HEK293 (cell line): ENCODE measurements around the gene NT5C1B.

Experiments
- CTCF ChIA-PET: fragments of 350-600 bp; formaldehyde crosslinking; extraction: SDS; loops from one replicate; lab custom pipeline; 2021; ENCODE audit warnings: antibody characterized with exemption; lab: Yijun Ruan, JAX
- POLR2A ChIA-PET: fragments of 300-600 bp; formaldehyde crosslinking; extraction: SDS; loops from one replicate; lab custom pipeline; 2020; ENCODE audit warnings: antibody characterized with exemption, inconsistent platforms; lab: Yijun Ruan, JAX
- H3K27ac ChIP-seq: fragments of 200-500 bp; sonication (Bioruptor generic); 2 replicates; pipeline ENCODE4 v1.5.1; 2014; ENCODE audit warnings: low read depth, low read length, control low read depth, inconsistent platforms; ENCODE audit errors: extremely low read depth
- H3K36me3 ChIP-seq, 2 experiments: fragments of 200-500 bp in 1 of 2; sonication (Bioruptor generic) in 1 of 2; 1 replicate in 1 of 2; 2 replicates in 1 of 2; pipeline ENCODE4 v1.5.1; 2014 to 2017; ENCODE audit warnings: inconsistent platforms in 2 of 2, low read length in 2 of 2; ENCODE audit not compliant: control insufficient read depth in 2 of 2, insufficient read depth in 1 of 2
- H3K4me1 ChIP-seq: fragments of 200-500 bp; sonication (Bioruptor generic); 2 replicates; pipeline ENCODE4 v1.5.1; 2014; ENCODE audit warnings: mild to moderate bottlenecking, low read length, inconsistent platforms; ENCODE audit not compliant: control insufficient read depth, insufficient read depth
- H3K4me3 ChIP-seq: 2 replicates; pipeline ENCODE4 v1.5.1; 2011; ENCODE audit warnings: low read depth, mild to moderate bottlenecking, control low read depth, low read length, moderate library complexity
- H3K9me3 ChIP-seq: fragments of 200-500 bp; sonication (Bioruptor generic); 2 replicates; pipeline ENCODE4 v1.5.1; 2014; ENCODE audit warnings: low read depth, low read length, inconsistent platforms; ENCODE audit not compliant: control insufficient read depth, insufficient read depth
- ATF2 ChIP-seq: fragments of 450-650 bp; formaldehyde crosslinking; IDR thresholded peaks from 2 replicates; pipeline ENCODE4 v1.5.1; 2016; ENCODE audit warnings: missing biosample characterization, missing genetic modification characterization, low read depth
- BCL11A ChIP-seq: fragments of 450-650 bp; formaldehyde crosslinking; IDR thresholded peaks from 2 replicates; pipeline ENCODE4 v1.5.1; 2016; ENCODE audit warnings: low read depth, missing biosample characterization, missing genetic modification characterization
- FEZF1 ChIP-seq: fragments of 450-650 bp; formaldehyde crosslinking; IDR thresholded peaks from 2 replicates; pipeline ENCODE4 v1.5.1; 2016; ENCODE audit warnings: missing biosample characterization, missing genetic modification characterization
- GLIS2 ChIP-seq: fragments of 450-650 bp; formaldehyde crosslinking; IDR thresholded peaks from 2 replicates; pipeline ENCODE4 v1.5.1; 2016; ENCODE audit warnings: missing biosample characterization, missing genetic modification characterization
- HOXD13 ChIP-seq: sonication (generic); formaldehyde crosslinking; IDR thresholded peaks from 2 replicates; pipeline ENCODE4 v1.8.0; 2022; ENCODE audit warnings: missing genetic modification reagents, borderline replicate concordance
- KLF1 ChIP-seq: fragments of 450-650 bp; formaldehyde crosslinking; IDR thresholded peaks from 2 replicates; pipeline ENCODE4 v1.5.1; 2016; ENCODE audit warnings: missing biosample characterization, missing genetic modification characterization
- PATZ1 ChIP-seq: fragments of 450-650 bp; formaldehyde crosslinking; IDR thresholded peaks from 2 replicates; pipeline ENCODE4 v1.5.1; 2016; ENCODE audit warnings: missing biosample characterization, missing genetic modification characterization
- ZBTB17 ChIP-seq: fragments of 450-650 bp; formaldehyde crosslinking; IDR thresholded peaks from 2 replicates; pipeline ENCODE4 v1.5.1; 2016; ENCODE audit warnings: missing biosample characterization, missing genetic modification characterization
- ZBTB8A ChIP-seq: fragments of 450-650 bp; formaldehyde crosslinking; IDR thresholded peaks from 2 replicates; pipeline ENCODE4 v1.5.1; 2016; ENCODE audit warnings: missing biosample characterization, missing genetic modification characterization
- ZNF10 ChIP-seq: fragments of 450-650 bp; formaldehyde crosslinking; IDR thresholded peaks from 2 replicates; pipeline ENCODE4 v1.5.1; 2017; ENCODE audit warnings: missing biosample characterization, missing genetic modification characterization
- ZNF132 ChIP-seq: fragments of 450-650 bp; formaldehyde crosslinking; IDR thresholded peaks from 2 replicates; pipeline ENCODE4 v1.5.1; 2017; ENCODE audit warnings: missing biosample characterization, missing genetic modification characterization, borderline replicate concordance
- ZNF157 ChIP-seq: fragments of 450-650 bp; formaldehyde crosslinking; IDR thresholded peaks from 2 replicates; pipeline ENCODE4 v1.5.1; 2016; ENCODE audit warnings: missing biosample characterization, missing genetic modification characterization
- ZNF214 ChIP-seq: fragments of 450-650 bp; formaldehyde crosslinking; IDR thresholded peaks from 2 replicates; pipeline ENCODE4 v1.5.1; 2017; ENCODE audit warnings: missing biosample characterization, mild to moderate bottlenecking, missing genetic modification characterization, borderline replicate concordance
- ZNF280D ChIP-seq: fragments of 450-650 bp; formaldehyde crosslinking; IDR thresholded peaks from 2 replicates; pipeline ENCODE4 v1.5.1; 2016; ENCODE audit warnings: missing biosample characterization, missing genetic modification characterization
- ZNF292 ChIP-seq: fragments of 450-650 bp; formaldehyde crosslinking; IDR thresholded peaks from 2 replicates; pipeline ENCODE4 v1.5.1; 2016; ENCODE audit warnings: low read depth, missing biosample characterization, missing genetic modification characterization, borderline replicate concordance
- ZNF501 ChIP-seq: fragments of 450-650 bp; formaldehyde crosslinking; IDR thresholded peaks from 2 replicates; pipeline ENCODE4 v1.5.1; 2016; ENCODE audit warnings: missing biosample characterization, missing genetic modification characterization
- ZNF521 ChIP-seq: fragments of 450-650 bp; formaldehyde crosslinking; IDR thresholded peaks from 2 replicates; pipeline ENCODE4 v1.5.1; 2017; ENCODE audit warnings: missing biosample characterization, mild to moderate bottlenecking, missing genetic modification characterization
- ZNF544 ChIP-seq: fragments of 450-650 bp; formaldehyde crosslinking; IDR thresholded peaks from 2 replicates; pipeline ENCODE4 v1.5.0; 2017; ENCODE audit warnings: missing biosample characterization, missing genetic modification characterization
- ZNF555 ChIP-seq: fragments of 450-650 bp; formaldehyde crosslinking; conservative IDR thresholded peaks from 2 replicates; pipeline ENCODE4 v1.5.1; 2017; ENCODE audit warnings: missing biosample characterization, mild to moderate bottlenecking, missing genetic modification characterization, inconsistent platforms
- ZNF560 ChIP-seq: fragments of 450-650 bp; formaldehyde crosslinking; IDR thresholded peaks from 2 replicates; pipeline ENCODE4 v1.5.1; 2017; ENCODE audit warnings: missing biosample characterization, missing genetic modification characterization, borderline replicate concordance
- ZNF596 ChIP-seq: fragments of 450-650 bp; IDR thresholded peaks from 2 replicates; pipeline ENCODE4 v1.5.0; 2018; ENCODE audit warnings: missing biosample characterization, mild to moderate bottlenecking, missing genetic modification characterization, moderate library complexity
- ZNF639 ChIP-seq: fragments of 450-650 bp; formaldehyde crosslinking; IDR thresholded peaks from 2 replicates; pipeline ENCODE4 v1.5.1; 2016; ENCODE audit warnings: missing biosample characterization, missing genetic modification characterization
- ZNF645 ChIP-seq: fragments of 450-650 bp; formaldehyde crosslinking; IDR thresholded peaks from 2 replicates; pipeline ENCODE4; 2016; ENCODE audit warnings: missing biosample characterization, missing genetic modification characterization
- ZNF654 ChIP-seq: fragments of 450-650 bp; formaldehyde crosslinking; IDR thresholded peaks from 2 replicates; pipeline ENCODE4 v1.5.1; 2016; ENCODE audit warnings: low read depth, missing biosample characterization, missing genetic modification characterization
- ZNF776 ChIP-seq: fragments of 450-650 bp; formaldehyde crosslinking; IDR thresholded peaks from 2 replicates; pipeline ENCODE4 v1.5.0; 2017; ENCODE audit warnings: missing biosample characterization, missing genetic modification characterization, borderline replicate concordance
- ZNF830 ChIP-seq: fragments of 450-650 bp; IDR thresholded peaks from 2 replicates; pipeline ENCODE4 v1.5.0; 2018; ENCODE audit warnings: missing biosample characterization, missing genetic modification characterization, low read depth, mild to moderate bottlenecking, moderate library complexity
- ZNF837 ChIP-seq: fragments of 450-650 bp; formaldehyde crosslinking; IDR thresholded peaks from 2 replicates; pipeline ENCODE4 v1.5.1; 2016; ENCODE audit warnings: missing biosample characterization, missing genetic modification characterization
- ZSCAN23 ChIP-seq: fragments of 450-650 bp; formaldehyde crosslinking; IDR thresholded peaks from 2 replicates; pipeline ENCODE4 v1.5.1; 2016; ENCODE audit warnings: missing biosample characterization, missing genetic modification characterization

The NT5C1B gene

GRCh38 chr2:18596993-18597392, 7.6 kb upstream of the NT5C1B start:
- Histone ChIP-seq H3K4me1 (no peaks in the 10 kb centered on the region), H3K9me3 (no peaks in the 10 kb centered on the region), H3K36me3 (no peaks in the 10 kb centered on the region), H3K27ac (no peak overlapping the region), H3K4me3 (no peak overlapping the region)
- TF ChIP-seq ZNF544 (no peak), ZBTB8A (no peak), ZBTB17 (tag by site-specific recombination) (no peak), ZNF639 (tag by site-specific recombination) (no peak), ZNF560 (tag by site-specific recombination) (no peak), ATF2 (tag by site-specific recombination) (no peak), ZNF596 (tag by site-specific recombination) (no peak), FEZF1 (tag by site-specific recombination) (no peak), GLIS2 (tag by site-specific recombination) (no peak), ZNF776 (tag by site-specific recombination) (no peak), ZNF10 (tag by site-specific recombination) (no peak), ZNF830 (tag by site-specific recombination) (no peak), KLF1 (tag by site-specific recombination) (no peak), PATZ1 (tag by site-specific recombination) (no peak), ZNF132 (tag by site-specific recombination) (no peak), ZNF501 (tag by site-specific recombination) (no peak), BCL11A (tag by site-specific recombination) (no peak), ZNF645 (tag by site-specific recombination) (no peak), ZNF555 (no peak), ZSCAN23 (tag by site-specific recombination) (no peak)
- ChIA-PET CTCF (interaction anchor here (0.5 kb wide), 1 partner anchor 48 kb away, joined by 3 read pairs; no protein-coding TSS in a partner anchor), POLR2A (no interaction called here)

- H3K27ac ChIP-seq, result no peak overlapping the region
- no peaks in the 10 kb centered on the region for H3K36me3 ChIP-seq
- TF ChIP-seq ZNF157 (tag by site-specific recombination) (no peak), ZNF560 (tag by site-specific recombination) (no peak), ZNF654 (no peak), ZBTB8A (no peak), ZNF292 (tag by site-specific recombination) (no peak), HOXD13 (no peak), ZNF214 (tag by site-specific recombination) (no peak), ZNF280D (tag by site-specific recombination) (no peak), ZNF521 (tag by site-specific recombination) (no peak), ZNF837 (tag by site-specific recombination) (no peak)
- H3K4me1 ChIP-seq, result no peaks in the 10 kb centered on the region
- no peaks in the 10 kb centered on the region for H3K9me3 ChIP-seq
- ChIA-PET POLR2A (no interaction called here), CTCF (no interaction called here)
- H3K4me3 ChIP-seq, result no peak overlapping the region
These were observed 4.1 kb upstream of the NT5C1B start for GRCh38 chr2:18593496-18593895.
